Ammon's horn (tissue), 1 donor: ENCODE results near the gene SPATC1L.
"Not testable (repeated sequence)": the region's sequence is repeated elsewhere in the genome, so short reads cannot be mapped to it uniquely, and the experiment has no call there.

Experiments used
- DNase-seq: peaks from one replicate; pipeline ENCODE4 v3.0.0-alpha.2; 2016; ENCODE audit warnings: low spot score

Gene SPATC1L

DNA sequence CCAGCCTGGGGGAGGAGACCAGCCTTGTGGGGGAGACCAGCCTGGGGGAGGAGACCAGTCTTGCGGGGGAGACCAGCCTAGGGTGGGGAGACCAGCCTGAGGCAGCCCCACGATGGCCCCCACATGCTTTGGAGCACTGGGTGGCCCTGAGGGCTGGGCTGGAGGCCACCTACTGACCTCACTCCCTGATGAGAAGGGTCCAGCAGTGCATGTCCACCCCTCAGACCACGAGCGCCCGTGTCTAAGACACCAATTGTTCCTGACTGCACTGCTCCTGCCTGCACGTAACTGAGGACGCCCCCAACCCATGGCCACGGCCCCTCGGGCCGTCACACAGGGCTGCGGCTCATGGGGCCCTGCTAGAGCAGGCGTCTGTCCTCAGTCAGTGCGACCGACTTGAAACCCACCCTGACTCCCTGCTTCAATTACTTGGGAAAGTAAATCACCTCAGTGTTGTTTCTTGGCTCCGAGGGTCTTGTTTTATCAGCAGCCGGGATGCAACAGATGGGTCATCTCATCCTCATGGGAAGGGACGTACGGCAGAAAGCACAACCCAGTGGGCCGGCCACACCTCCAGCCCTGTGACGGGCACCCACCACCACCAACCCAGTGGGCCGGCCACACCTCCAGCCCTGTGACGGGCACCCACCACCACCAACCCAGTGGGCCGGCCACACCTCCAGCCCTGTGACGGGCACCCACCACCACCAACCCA lies at the start of gene SPATC1L:
Gene SPATC1L, minus strand, starts transcription at position 550 of the 715 bp plus-strand sequence. CDS start 1,643 bp downstream, outside the sequence.
- peak; percentile 93 for DNase-seq

DNA sequence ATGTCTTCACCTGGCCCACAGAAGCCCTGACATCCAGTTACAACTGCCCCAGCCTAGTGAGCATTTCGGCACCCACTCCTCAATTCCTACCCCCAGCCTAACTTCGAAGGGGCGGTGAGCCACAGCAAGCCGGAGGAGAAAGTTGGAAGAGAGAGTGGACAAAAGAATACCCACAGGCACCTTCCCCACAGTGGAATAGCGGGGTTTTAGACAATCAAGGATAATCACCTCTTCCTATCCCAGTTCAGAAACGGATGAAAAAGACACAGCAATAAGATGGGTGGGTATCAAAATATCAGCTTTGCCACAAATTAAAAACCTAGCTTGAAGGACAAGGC lies 45.6 kb upstream of the SPATC1L start:
- no peak for DNase-seq

DNA sequence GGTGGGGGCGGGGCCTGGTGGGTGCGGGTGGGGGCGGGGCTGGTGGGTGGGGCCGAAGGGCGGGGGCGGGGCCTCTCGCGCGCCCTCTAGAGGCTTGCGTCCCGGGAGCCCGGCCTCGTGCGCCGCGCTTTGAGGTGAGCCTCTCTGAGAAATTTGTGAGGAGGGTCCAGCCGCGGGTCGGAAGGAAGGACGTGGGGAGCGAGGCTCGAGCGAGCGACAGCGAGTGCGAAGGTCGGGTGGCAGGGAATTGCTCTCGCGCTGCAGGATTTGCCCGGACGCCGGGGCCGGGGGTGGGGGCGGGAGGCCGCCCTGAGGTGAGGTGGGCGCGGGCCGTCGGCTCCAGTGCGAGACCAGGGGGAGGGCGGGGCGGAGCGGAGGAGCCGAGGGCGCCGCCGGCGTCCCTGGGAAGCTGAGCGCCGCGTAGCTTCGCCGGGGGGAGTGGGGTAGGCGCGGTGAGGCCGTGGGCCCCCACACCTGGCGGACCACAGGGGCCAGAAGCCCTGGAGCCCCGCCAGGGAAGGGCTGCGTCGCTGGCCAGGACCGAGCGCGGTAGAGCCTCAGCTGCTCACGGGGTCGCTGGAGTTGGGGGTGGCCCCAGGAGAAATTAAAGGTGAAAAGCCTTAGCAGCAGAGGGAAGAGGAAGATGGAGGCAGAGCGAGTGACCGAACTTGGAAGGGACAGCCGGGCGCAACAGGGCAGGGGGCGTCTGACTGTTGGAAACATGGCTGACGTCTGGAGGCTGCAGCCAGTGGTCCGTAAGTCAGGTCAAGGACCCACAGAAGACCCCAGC lies 45.1 kb upstream of the SPATC1L start:
- no peak for DNase-seq

DNA sequence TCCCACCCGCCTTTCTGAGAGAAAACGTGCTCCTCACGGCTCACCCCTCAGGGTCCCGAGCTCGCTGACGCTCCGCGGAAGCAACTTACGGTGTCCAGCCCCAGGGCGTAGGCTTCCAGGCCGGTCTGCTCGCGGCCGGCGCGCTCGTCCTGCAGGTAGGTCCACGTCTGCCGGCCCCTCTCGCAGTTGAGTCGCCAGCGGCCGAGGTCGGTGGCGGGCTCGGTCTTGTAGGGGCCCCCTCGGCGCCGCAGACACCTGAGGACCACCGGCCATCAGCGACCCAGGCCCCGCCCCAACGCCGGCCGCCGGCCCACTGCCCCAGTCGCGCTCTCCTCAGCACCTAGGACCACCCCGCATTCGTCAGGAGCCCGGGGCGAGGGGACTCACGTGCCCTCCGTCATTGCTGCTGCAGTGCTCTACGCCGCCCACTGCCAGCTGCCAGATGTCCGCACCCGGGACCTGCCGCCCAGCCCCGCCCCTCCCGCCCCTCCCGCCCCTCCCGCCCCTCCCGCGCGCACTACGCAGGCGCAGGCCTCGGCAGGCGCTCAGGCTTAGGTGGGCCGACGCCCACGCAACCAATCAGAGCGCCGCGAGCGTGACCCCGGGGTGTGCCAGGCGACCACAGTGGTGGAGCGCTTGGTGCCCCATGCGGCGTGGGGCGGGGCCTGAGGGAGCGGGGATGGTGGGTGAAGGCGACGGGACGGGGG lies 44.2 kb upstream of the SPATC1L start, which contains the start of gene LSS:
Gene LSS, minus strand, starts transcription at position 430 of the 707 bp plus-strand sequence. Its CDS starts 29 bp downstream, at position 401.
- DNase-seq: peak; percentile 99

DNA sequence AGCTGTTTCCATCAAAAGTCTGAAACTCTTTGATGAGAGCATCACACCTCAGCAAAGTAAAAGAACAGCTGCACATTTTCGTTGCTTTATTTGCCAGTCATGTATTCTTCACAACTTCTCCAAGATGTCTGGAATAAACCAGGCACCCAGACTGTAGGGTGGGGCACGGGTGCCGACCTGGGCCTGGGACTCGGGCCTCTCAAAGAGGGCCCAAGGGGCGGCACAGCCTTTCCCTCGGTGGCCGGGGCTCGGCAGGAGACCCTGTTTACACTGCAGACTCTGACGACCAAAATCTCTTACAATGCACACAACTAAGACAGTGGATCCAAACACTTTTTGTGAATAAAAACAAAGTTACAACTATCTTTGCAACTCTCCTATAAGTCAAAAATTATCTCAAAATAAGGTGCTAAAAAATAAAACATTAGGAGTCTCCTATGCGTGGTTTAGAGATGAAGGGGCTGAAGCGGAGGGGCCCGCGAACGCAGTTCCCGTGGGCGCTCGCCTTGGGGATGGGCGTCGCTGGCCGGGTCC lies 43.6 kb upstream of the SPATC1L start:
- DNase-seq: no peak

DNA sequence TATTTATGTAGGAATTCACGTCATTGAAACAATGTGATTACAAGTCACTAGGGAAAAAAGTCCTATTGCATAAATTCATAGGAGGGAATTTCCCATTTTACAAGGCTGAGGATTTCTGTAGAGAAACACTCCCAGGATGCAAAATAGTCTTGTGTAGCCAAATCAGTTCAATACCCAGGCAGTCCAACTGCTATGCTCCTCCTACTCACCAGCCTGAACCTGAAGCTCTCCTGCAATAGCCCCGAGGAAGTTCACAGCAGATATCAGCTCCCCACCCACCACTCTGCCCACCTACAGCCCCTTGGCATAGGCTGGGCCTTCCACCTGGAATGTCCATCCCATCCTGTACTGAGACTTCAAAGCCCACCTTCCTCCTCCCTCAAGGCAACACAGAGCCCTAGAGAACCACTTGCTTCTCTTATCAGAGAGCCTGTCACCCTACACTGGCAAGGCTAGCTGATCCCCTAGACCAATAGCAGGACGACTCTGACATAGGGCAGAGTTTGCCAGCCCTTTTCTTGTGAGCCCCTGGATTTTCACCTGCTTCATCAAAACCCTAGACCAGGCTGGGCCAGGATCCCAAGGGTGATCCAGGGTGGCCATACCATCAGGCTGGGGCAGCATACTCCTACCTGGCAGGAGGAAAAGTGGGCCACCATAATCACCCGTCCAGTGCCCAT lies 42.8 kb upstream of the SPATC1L start:
- DNase-seq: no peak

DNA sequence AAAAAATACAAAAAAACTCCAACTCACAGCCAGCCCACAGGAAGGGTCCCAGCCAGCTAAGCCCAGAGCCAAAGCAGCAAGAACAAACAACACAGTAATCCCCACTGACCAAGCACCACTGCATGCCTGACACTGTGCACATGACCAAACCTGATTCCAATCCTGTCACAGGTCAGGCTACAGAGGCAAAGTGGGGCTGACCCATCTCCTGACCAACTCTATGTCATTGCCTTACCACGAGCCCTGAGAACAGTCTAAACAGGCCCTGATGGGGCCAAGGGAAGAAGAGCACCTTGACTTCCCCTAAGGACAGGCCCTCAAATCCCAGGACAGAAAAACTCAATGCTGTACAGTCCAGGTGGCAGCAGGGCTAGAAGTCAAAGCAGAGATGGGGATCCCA lies 41.9 kb upstream of the SPATC1L start:
- peak; percentile 31 for DNase-seq

DNA sequence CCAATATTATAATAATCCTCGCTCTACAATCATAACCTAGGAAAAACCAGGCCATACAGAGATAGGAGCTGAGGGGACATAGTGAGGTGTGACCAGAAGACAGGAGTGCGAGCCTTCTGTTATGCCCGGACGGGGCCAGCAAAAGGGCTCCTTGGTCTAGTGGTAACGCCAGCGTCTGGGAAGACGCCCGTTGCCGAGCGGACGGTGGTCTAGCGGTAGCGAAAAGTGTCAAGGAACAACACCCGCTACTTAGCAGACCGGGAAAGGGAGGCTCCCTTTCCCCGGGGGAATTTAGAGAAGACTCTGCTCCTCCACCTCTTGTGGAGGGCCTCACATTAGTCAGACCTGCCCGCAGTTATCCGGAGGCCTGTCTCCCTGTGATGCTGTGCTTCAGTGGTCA lies 39.4 kb upstream of the SPATC1L start:
- not testable (repeated sequence) for DNase-seq

DNA sequence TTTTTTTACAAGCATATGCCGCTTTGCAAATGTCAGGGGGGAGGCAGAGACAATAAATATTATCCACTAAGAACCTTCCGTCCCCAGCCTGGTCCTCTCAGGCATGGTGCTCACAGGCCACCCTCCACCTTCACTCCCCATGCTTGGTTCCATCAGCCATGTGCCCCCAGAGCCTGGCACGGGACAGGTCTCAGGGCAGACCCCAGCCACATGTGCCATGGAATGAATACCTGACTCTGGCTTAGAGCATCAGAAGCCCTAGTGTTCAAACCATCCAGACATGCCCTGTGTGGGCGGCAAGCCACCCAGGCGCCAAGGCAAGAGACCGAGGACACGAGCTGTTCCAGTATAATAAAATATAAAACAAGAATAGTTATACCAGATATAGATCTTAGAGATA lies 39.0 kb upstream of the SPATC1L start:
- DNase-seq: no peak

DNA sequence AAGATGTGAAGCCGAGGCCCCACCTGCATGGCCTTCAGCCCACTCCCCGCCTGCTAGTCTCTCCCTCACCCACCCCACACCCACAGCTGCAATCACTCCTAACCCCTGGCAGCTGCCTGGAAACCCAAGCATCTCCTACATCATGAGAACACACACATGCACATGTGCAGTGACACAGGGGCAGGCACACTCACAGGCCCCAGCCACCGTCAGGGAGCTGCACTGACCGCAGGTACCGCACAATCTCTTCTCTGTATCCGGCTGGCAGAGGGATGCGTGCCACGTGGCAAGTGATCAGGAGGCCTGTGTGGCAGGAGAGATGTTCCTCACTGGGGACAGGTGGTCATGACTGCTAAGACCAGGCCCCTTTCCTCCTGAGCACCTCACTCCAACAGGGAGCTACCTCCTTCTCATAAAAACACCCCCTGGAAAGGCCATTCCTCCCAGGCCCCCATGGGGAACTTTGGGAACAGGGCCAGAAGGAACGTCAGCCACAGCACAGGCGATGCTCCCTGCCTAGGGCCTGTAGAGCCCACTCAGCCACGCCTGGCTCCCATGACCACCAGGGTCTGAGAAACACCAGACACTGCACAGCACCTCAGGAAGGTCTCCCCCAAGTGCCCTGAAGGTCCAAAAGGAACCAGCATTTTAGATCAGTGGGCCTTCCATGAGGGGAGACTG lies 38.3 kb upstream of the SPATC1L start:
- DNase-seq: no peak

DNA sequence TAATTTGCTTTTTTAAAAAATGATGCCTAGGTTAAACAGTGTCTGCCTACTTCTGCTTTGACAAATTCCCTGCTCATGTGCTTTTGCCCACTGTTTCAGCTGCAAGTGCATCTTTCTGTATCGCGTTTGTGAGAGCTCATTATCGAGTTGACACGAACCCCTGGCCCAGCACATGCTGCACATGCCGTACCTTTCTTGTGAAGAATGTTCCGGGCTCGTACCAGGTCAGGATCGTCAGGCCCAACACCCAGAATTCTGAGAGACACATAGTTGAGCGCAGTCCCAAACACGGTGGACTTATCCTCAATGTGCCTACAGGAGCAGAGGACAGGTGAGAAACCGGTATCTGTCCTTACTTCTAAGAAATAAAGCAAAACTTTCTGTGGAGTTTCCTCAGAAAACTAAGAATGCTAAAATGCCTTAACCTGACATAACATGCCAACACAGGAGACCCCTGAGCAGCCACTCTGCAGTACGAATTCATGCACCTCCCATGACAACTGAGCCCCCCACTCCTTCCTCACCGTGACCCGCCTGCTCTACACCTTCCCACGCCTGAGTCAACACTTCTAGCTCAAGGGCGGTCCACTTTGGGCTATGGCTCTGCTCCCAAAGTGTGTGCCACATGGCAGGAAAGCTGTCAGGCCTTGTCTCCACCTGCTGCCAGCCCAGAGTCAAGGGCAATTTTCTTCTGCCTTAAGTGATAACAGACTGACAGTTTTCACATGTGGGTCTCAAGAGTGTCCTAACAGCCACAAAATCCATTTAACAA lies 37.6 kb upstream of the SPATC1L start:
- DNase-seq: no peak

DNA sequence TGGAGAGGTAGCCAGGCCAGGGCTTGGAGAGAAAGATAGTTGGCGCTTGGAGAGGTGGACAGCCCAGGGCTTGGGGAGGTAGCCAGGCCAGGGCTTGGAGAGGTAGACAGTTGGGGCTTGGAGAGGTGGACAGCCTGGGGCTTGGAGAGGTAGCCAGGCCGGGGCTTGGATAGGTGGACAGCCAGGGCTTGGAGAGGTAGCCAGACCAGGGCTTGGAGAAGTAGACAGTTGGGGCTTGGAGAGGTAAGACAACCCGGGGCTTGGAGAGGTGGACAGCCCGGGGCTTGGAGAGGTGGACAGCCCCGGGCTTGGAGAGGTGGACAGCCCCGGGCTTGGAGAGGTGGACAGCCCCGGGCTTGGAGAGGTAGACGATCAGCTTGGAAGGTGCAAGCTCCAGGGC lies 36.6 kb upstream of the SPATC1L start:
- no peak for DNase-seq

DNA sequence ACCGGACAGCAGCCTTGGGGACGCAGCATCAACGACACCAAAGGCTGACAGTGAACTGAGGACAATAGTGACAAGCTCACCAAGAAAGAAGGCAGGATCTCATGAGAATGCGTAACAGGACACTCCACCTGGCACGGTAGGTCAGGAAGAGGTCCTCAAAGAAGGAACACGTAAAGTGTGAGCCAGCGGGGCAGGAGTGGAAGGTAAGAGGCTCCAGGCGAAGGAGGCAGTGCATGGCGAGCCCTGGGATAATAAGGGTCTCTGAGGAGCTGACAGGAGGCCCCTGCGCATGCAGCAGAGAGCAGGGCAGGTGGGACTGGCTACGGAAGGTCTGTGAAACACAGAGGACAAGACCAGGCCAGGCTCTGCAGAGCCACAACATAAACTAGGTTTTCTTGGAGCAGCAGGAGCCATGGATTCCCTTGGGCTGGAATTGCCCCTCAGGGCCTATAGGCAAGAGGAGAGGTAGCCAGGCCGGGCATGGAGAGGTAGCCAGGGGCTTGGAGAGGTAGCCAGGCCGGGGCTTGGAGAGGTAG lies 36.1 kb upstream of the SPATC1L start:
- no peak for DNase-seq

DNA sequence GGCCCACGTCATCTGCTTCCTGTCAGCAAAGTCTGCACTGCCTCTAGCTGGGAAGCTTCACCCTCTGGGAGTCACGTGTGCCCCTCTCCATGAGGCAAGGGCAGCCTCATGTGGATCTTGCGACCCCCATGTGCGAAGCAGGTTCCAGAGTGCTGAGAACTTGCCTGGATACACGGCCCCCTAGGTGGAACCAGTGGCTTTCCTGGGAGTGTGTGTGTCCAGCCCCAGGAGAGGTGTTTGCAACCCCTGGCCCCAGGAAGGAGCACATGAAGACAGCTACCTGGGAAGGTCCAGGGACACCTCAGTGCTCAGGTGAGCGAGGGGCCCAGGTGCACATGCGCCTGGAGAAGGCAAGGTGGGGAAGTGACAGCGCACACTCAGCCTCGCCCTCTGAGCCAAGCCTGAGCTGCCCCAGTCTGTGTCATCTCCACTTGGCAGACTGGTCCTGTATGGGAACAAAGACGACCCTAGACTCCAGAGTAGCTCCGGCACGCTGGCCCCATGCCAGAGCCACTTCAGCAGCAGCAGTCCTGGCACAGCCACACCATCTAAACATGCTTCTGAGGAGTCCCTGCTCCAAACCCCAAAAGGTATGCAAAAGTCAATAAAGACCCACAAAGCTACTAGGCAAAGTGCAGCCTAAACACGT lies 35.5 kb upstream of the SPATC1L start:
- DNase-seq: peak; percentile 42

DNA sequence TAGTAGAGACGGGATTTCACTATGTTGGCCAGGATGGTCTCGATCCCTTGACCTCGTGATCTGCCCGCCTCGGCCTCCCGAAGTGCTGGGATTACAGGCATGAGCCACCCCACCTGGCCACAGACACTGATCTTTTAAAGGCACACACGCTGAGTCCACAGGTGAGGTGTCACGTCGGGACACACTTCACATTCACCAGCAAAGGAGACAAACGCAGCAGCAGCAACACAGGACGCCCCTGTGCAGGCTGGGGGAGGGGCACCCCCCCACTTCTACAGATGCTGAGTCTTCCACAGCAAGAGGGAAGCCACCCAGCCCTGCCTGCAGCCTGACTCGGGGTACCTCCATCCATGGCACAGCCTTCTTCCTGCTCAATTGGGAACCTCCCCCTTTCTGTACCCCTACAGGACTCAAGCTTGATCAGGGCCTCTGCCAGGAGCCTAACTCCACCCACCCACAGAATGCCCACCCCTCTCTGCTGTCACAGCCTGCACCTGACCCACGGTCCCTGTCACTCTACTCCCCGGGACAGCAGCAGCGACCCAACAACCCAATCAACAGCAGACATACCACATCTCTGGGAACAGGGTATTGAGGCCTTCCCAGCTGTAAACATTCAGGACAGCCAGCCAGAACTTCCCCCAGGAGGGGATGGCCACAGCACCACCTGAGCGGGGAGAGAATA lies 34.8 kb upstream of the SPATC1L start:
- no peak for DNase-seq

DNA sequence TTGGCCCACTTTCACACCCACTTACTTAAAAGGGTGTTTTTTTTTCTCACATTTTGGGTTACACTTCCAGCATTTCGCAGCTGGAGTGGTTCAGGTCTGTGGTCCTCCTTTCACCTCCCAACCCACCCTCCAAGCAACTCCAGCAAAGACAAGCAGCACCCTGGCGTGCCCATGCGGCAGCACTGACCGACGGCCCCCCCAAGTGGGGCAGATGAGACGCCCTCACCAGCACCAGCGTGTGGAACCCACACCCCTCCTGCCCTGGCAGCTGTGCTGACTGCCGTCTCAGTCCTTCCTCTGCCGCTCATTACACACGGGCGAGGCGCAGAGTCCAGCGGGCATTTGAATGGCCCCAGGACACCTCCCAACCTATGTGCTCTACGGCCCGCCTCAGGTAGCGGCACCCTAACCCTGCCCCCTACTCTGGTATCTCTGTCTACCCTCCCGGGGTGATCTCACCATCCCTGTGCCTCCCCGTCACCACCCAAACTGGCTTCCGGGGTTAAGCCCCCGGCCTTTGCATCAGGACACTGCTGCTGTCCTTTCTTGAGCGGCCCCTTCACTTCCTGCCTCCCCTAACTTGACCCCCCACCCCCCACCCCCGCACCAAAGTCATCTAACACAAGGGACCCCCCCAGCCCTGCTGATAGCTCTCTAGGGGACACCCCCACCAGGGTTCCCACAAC lies 33.4 kb upstream of the SPATC1L start:
- DNase-seq: no peak

DNA sequence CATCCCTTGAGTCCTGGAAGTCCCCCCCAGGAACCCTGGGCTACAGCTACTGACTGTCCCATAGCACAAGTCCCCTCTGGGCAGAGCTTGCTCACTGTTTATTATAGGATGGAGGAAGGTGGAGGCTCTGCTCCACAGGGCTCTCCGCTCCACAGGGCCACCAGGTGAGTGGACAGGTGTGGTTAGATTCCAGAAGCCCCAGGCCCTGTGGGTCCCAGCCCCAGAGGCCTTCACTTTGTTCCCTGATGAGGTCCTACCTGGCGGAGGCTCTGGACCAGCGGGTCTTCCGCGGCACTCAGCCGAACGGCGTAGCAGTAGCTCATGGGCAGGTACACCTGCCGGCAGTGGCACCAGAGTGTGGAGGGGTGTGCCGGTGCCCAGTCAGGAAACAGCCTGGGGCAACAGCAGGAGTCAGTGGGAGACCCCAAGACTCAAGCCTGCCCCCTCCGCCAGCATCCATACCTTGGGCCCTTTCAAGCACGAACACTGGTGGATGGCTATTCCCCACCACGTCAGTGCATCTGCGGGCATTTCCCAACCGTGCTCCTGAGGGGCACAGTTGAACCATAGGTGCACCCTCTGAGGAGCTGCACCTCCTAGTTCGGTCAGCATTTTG lies 32.0 kb upstream of the SPATC1L start:
- DNase-seq: no peak
